Hypothalamus (tissue), 51 donors: ENCODE results near the gene SRGAP2C.
A peak's percentile ranks its signal among the peaks of the same experiment; 100 is the strongest.
"Not testable (repeated sequence)": the region's sequence is repeated elsewhere in the genome, so short reads cannot be mapped to it uniquely, and the experiment has no call there.

ENCODE experiments used
- DNase-seq, 51 donors: peaks; one replicate each; lab custom pipeline; 2025; lab: John Stamatoyannopoulos, UW

Gene SRGAP2C

DNA sequence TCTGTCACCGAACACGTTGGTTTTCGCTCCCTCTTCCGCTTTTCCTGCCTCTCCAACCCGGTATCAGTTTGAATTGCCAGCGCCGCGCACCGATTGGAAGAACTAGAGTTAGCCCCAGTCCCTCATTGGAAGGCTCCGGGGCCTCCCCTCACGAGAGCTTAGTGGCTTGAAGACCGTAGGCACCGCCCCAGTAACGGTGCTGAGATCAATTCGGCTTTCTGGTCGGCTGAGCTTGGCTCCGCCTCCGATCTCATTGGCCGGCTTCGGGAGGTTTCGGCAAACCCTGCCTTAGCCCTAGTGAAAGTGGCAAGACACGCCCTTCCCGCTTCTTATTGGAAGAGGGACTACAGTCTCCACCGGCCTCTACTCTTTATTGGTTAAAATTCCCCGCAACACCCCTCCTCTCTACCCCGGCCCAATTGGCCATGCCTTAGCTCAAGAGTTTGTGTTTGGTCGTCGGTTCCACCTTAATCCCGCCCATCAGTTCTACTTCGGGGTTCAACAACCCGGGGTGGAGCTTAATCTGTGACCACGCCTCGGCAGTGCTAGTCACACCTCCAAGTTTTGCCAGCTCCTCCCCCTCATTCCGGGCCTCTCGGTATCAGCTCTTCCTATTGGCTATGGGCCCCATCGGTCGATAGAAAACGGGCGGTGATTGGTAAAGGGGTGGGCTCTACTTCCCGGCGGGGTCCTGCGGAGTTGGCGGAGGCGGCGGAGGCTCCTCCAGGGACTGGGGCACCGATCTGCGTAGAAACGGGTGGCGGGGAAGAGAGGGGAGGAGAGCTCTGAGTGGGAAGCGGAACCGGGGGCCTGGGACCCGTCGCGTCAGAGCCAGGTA, at the start of gene SRGAP2C, which contains the start of gene FAM72B:
SRGAP2C (plus strand) TSS at position 686 of the 838 bp plus-strand sequence. CDS start 2,472 bp downstream, outside the sequence.
FAM72B (minus strand) TSS at position 51 of the 838 bp plus-strand sequence. CDS start 851 bp downstream, outside the sequence.
- peak; percentile 39 to 100 (median 95) for DNase-seq

DNA sequence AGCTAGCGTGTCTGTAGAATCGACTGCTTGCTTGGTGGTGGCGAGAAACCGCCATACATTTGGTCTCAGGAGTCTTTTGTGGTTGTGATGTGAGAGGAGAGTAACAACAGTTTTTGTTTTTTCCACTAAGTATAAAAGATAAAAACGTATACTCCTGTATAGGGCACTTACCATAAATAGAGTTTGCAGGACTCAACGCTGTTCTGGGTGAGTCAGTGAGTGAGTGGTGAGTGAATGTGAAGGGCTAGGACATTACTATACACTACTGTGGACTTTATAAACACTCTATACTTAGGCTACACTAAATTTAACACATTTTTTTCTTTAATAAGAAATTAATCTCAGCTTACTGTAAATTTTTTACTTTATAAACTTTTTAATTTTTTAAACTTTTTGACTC, 44.4 kb upstream of the SRGAP2C start:
- not testable (repeated sequence) for DNase-seq

DNA sequence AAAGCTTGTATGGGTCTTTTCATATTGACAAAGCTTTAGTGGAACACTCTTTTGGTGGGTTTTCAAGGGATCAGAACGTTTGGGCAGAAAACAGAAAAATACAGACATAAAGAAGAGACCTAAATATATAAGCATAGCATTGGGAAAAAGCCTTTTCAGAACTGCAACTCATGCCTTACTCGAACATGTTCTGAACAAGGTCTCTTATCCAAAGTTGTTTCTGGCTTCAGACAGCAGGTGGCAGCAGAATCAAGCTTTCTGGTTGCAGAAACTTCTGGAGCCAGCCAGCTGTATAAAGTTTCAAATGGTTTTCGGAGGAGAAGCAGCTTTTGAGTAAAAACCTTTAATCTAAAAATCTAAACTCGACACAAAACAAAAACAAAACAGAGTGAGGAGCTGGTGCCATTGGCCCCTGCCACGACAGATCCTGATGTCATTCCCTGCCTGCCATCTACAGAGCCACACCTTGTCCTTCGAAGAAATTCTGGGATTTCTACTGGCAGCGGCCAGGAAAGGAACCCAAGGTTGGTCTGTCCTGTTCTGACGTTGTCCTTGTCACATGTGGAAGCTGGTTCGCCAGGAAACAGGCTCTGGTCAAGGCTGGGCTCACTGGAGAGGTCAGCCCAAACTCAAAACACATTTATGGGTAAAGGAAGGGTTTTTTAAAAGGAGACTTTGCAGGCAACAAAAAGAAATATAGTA, 36.1 kb upstream of the SRGAP2C start:
- DNase-seq, result not testable (repeated sequence)

DNA sequence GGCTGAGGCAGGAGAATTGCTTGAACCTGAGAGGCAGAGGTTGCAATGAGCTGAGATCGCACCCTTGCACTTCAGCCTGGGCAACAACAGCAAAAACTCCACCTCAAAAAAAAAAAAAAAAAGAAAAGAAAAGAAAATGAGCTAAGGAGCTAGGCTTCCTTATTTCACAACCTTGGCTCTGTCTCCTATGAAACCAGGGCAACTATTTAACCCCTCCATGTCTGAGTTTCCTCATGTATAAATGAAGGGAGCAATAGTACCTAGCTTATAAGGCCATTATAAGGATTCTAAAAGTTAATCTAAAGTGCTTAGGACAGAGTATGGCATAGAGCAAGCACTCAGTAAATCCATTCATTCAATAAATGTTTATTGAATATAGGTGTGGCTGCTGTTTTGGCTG, 33.5 kb upstream of the SRGAP2C start:
- DNase-seq, result not testable (repeated sequence)

DNA sequence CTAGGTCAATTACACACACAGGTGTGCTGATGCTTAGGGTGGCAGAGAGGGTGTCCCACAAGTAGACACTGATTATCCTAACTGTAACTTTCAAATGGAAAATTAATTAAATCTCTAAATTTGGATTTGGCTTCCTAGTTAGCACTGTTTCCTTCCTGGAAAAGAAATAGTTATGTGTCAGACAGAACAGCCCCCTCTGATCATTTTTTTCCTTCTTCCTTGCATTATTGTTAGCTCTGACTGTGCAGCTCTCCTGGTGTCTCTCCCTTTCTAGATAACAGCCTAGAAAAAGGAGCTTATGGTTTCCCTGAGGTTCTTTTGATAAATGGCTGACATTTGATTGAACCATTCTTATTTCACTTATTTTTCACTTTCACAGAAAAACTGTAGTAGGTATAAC, 32.0 kb upstream of the SRGAP2C start:
- not testable (repeated sequence) for DNase-seq

DNA sequence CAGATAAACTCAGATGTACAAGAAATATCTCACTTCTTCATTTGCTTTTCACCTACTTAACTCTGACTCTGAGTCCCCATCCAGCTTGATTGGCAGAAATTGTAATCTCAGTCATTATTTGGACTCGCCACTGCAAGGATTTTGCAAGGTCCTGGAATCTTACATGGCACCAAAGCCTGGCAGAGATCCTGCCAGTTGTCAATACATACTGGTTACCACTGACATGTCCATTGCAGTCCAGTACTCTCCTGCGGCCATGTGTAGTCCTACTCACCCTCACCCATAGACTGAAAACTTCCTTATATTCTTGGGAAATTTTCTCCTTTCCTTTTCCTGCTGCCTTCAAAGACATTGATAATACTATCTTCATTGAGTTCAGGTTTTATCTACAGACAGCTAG, 30.0 kb upstream of the SRGAP2C start:
- DNase-seq, result not testable (repeated sequence)

DNA sequence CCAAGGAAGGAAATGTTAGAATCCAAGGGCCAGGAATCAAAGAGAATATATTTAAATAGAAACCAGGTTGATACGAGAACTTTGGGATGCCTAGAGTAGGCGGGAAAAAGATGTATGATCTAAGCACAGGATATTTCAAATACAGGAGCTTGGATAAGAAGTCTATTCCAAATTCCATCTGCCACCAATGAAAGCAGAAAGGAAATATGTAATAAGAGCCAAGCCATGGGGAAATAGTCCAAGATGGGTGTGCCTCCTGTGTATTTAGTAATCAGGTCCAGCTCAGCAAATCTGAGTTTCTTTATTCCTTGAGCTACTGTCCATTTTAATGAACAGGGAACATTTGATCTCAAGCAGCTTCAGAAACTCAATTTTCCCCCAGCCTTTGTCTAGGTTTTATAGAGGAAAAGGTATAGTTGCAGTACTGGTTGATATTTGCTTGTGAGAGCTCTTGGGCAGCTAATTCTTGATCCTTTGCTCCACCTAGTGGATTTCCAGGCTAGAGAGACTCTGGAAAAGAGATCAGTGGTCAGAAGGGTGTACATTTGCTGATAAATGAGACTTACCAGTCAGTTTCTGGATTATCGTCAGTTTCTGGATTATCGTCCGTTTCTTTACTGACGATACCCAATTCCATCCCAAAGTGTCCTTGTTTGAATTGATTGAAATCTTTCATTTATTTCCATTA, 29.0 kb upstream of the SRGAP2C start:
- not testable (repeated sequence) for DNase-seq

DNA sequence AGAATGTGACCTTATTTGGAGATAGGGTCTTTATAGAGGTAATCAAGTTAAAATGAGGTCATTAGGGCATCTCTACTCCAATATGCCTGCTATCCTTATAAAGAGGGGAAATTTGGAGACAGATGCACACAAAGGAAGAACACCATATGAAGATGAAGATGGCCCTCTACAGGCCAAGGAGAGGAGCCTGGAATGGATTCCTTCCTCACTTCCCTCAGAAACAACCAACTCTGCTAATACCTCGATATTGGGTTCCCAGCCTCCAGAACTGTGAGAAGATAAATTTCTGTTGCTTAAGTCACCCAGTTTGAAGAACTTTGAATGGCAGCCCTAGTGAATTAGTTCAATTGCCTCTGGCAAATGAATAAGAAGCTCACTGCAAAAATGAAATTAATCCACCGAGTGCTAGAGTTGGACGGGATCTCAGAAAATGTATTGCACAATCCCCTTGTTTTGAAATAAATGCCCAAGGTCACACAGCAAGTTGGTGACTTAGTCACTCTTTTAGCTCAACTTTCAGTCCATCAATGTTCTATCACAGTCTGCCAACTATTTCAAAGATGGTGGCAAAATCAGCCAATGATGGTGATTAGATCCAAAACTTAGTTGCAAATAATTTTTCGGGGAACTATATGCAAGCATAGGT, 27.7 kb upstream of the SRGAP2C start:
- DNase-seq, result not testable (repeated sequence)

DNA sequence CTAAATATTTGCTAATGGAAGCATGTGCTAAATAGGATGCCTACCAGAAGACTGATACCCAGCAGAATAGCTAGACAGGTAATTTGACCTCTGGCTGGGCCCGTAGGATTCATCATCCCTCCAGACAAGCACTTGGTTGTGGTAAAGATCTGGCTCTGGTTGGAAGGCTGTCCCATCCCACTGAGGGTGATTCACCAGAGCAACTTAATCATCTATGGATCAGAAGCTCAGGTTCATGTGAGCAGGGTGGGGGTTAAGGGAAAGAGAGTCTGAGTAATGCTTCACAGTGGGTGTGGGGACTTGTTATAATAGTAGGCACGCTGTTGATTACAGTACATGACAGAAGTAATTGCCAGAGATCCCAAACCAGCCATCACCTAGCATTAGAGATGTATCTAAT, 27.2 kb upstream of the SRGAP2C start:
- not testable (repeated sequence) for DNase-seq

DNA sequence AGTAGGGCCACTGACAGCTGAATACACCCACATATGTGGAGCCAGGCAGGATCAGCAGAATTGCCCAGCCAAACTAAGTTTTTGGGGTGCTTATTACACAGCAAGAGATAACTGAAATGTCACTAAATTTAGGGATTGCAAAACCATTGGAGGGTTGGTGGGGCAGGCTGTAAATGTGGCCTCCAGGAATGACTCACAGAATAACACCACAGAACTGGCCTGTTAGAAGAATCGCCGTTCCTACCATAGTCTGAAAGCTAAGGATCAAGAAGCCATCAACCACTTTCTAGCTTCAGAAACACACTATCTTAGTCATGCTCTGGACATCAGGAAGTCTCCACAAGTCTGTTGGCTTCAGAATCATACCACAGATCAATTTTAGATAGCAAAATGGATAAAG, 24.7 kb upstream of the SRGAP2C start:
- DNase-seq, result not testable (repeated sequence)

DNA sequence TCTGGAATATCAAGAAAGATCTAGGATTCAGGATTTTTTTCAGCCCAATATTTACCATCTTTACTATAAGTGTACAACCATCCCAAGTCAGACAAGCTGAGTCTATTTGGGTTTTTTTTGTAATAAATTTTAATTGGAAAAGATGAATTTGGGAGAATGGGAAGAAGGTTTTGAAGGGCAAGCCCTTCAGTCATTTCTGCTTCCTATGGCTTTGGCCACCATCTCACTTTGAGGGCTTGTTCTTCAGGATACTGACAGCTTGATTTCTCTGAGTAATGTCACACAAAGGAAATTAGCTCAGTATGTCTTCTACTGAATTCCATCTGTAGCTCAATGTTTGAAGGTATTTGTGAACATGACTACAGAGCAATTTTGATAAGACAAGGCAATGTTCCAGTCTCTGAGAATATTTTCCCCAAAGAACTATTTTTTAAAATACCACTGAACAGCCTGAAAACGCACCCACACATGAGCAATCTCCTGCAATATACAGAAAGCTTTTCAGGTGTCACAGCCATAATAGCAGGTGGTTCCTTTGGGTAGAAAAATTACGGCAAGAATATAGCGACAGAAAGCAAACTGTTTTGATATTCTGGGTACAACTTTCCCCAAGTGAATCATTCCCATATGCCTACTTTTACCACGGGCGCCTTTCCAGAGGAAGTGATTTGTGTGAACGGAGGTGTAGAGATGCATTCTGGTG, 23.4 kb upstream of the SRGAP2C start:
- DNase-seq, result not testable (repeated sequence)

DNA sequence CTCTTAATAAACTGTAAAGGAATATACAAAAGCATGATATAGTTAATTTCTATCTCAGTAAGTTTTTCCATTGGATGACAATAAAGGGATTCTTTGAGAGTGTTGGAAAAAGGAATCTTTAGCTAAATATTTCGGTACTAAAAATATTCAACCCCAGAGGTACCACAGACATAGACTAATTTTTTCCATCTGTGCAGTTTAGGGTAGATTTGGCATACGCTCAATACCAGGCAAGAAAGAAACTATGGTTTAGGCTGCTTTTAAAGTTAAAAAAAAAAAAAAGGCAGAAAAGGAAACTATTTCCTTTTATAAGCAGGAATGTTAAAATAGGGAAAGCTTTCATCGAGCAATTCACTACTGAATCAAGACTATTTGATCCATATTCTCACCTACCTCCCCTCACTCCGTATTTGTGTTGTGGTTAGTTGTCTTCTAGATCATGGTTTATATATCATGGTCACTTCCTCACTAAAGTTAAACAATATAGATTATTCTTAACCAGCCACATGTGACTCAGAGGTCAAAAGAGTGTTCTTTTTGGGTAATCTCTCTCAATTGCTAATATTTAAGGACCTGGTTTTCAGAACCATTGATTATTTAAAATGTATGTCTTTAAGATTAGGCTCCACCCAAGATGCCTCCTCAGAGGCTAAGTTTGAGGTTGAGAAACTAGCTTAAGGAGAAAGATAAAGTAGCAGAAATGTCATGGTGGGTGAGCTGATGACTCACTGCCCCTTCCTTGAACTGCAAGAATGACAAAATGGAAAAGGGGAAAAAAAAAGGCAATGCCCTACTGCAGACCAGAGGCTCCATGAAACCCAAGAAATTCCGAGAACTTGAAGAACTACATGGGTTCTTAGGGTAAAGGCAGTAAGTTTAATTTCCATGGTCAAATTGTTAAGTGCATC, 20.7 kb upstream of the SRGAP2C start:
- DNase-seq, result not testable (repeated sequence)

DNA sequence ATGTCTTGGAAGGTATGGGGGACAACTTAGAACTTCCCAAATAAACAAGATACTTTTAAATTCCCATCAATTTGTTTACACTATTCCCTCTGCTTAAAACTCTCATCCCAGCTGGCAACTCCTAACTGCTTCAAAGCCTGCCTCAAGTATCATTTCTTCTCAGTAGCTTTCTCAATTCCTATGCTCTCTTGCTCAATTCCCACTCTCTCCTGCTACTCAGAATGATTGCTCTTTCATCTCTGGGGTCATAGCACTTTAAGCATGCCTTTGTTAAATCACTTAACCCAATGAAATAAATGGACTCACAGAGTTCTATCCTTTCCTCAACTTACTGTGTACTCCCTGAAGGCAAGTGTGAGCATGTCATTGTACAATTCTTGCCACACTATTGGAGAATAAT, 19.5 kb upstream of the SRGAP2C start:
- not testable (repeated sequence) for DNase-seq

DNA sequence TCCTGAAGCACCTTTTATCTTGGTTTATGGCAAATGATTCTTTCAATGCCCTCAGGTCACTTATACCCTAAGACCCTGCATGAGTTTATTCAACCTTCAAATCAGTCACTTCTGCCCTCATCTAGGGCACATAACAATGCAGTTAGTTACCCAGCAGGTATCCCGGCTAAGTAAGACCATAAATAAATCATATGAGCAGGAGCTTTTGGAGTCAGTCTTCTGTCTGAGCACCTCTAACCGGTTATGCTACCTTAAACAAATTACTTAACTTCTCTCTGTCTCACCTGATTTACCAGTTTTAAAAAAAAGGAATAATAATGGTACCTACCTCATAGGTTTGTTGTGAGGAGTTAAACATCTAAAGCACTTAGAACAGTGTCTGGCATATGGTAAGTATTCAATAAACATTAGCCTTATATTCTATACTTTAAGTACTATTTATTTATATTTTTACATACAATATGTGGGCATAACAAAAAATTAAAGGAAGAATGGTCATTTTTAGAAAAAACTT, 17.5 kb upstream of the SRGAP2C start:
- DNase-seq, result not testable (repeated sequence)

DNA sequence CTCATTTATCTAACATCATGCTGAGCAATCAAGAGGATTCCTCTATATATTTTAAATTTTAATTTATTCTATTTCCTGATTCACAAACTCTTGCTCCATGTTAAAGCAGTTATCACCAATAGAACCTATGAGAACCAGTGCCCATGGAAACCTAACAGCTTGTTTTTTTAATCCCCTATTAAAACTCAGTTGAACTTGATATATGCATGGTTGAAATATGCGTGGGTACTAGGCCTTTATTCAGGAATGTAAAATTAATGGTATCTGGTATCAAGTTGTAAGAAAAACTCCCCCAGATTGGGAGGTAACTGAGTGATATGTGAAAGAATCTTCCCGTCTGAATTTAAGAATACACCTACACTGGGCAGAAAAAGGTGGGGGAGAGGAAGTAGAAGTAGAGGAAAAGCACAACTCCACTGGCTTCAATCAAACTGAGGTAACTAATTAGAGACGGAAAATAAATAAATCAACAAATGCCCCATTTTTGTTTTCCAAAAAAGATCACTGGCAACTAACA, 16.6 kb upstream of the SRGAP2C start:
- DNase-seq, result not testable (repeated sequence)

DNA sequence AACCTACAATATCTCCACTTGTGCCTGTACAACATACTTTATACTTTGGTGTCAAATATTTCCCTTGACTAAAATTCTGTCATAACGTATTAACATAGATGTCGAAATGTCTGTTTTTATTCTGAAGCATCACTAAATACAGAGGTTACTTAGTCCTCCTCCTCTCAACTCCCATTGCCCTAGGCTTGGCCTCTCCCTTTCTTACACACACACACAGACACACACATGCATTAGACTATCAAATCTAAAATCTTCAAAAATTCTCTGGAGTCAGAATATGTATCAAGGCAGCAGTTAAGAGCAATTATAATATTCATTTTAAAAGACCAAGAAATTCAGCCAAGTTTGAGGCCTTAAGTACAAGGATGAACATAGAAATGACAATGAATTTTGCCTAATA, 8.1 kb upstream of the SRGAP2C start:
- not testable (repeated sequence) for DNase-seq

DNA sequence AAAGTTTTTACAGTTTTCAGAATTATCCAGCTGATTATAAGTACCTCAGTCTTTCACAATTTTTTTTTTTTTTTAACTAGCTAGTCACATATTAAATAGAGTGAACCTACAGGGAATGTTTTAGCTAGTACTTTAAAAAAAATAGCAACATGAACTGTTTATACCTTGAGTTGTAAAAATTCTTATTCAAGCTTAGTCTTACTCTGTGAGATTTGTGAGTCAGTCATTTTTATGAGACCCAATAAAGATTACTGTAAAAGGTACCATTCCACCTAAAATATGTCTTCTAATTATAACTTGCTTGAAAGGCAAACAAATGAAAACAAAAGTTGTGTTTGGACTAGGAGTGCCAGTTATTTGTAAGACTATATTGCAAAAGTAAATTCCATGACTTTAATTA, 6.6 kb upstream of the SRGAP2C start:
- not testable (repeated sequence) for DNase-seq

DNA sequence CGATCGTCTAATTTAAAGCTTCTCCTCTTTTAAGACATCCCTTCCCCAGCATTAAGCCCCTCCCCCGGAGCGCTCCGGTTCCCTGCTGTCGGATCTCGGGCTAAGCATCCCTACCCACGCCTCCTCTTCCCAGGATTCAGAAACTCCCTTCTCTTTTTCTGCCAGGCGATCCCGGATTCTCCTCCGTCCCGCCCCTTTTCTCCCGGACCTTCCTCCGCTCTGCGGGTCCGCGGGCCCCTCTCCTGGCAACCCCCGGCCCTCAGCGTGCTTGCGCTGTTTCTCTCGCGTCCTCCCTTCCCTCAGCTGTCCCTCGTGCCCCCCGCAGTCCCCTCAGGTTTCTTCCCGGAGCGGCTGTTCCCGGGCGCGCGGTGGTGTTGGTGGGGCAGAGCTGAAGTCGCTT, 908 bp upstream of the SRGAP2C start:
- not testable (repeated sequence) for DNase-seq
